Stomach (tissue), 4 donors: ENCODE measurements around the gene ARHGAP32.

Experiments used
- POLR2AphosphoS5 ChIP-seq, 3 donors: sonication (generic); formaldehyde crosslinking; IDR thresholded peaks; one replicate each; pipeline ENCODE4 v1.6.1; 2016; ENCODE audit warnings: antibody characterized with exemption in 3 of 3
- TF ChIP-seq, protein P1 (sequence below), 7 experiments: fragments of 450-650 bp in 4 of 7; fragments of 200-600 bp in 3 of 7; sonication (generic) in 3 of 7; IDR thresholded peaks; one replicate each; pipeline ENCODE4 v1.5.1; 2016 to 2019; ENCODE audit warnings: antibody characterized with exemption in 7 of 7, control low read depth in 2 of 7, mild to moderate bottlenecking in 1 of 7

DNA sequence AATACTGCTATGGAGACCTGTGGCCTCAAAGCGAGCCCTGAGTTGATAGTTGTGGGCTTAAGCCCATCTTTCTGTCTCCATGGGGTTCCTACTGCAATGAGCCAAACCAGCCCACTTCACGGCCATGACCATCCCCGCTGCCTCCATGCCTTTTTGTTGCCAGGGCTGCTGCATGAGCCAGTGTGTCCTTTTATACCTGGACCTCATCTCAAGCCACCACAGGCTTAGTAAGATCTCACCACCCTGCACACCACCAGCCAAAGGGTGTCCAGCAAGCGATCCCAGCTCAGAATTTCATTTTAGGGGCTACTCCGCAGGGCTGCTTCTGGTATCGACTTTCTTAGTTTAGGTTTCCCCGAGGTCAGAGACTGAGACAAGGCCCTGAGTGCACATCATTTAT lies 257.8 kb downstream of the ARHGAP32 start:
- TF ChIP-seq, protein P1, sequence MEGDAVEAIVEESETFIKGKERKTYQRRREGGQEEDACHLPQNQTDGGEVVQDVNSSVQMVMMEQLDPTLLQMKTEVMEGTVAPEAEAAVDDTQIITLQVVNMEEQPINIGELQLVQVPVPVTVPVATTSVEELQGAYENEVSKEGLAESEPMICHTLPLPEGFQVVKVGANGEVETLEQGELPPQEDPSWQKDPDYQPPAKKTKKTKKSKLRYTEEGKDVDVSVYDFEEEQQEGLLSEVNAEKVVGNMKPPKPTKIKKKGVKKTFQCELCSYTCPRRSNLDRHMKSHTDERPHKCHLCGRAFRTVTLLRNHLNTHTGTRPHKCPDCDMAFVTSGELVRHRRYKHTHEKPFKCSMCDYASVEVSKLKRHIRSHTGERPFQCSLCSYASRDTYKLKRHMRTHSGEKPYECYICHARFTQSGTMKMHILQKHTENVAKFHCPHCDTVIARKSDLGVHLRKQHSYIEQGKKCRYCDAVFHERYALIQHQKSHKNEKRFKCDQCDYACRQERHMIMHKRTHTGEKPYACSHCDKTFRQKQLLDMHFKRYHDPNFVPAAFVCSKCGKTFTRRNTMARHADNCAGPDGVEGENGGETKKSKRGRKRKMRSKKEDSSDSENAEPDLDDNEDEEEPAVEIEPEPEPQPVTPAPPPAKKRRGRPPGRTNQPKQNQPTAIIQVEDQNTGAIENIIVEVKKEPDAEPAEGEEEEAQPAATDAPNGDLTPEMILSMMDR (IDR thresholded peaks at IDR 0.05), result no peak
- TF ChIP-seq POLR2AphosphoS5 (IDR thresholded peaks at IDR 0.05), result no peak
